ENCODE data around the gene DLL3.
"Not testable (repeated sequence)": the region's sequence is repeated elsewhere in the genome, so short reads cannot be mapped to it uniquely, and the experiment has no call there.

Gene DLL3, protein sequence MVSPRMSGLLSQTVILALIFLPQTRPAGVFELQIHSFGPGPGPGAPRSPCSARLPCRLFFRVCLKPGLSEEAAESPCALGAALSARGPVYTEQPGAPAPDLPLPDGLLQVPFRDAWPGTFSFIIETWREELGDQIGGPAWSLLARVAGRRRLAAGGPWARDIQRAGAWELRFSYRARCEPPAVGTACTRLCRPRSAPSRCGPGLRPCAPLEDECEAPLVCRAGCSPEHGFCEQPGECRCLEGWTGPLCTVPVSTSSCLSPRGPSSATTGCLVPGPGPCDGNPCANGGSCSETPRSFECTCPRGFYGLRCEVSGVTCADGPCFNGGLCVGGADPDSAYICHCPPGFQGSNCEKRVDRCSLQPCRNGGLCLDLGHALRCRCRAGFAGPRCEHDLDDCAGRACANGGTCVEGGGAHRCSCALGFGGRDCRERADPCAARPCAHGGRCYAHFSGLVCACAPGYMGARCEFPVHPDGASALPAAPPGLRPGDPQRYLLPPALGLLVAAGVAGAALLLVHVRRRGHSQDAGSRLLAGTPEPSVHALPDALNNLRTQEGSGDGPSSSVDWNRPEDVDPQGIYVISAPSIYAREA

DNA sequence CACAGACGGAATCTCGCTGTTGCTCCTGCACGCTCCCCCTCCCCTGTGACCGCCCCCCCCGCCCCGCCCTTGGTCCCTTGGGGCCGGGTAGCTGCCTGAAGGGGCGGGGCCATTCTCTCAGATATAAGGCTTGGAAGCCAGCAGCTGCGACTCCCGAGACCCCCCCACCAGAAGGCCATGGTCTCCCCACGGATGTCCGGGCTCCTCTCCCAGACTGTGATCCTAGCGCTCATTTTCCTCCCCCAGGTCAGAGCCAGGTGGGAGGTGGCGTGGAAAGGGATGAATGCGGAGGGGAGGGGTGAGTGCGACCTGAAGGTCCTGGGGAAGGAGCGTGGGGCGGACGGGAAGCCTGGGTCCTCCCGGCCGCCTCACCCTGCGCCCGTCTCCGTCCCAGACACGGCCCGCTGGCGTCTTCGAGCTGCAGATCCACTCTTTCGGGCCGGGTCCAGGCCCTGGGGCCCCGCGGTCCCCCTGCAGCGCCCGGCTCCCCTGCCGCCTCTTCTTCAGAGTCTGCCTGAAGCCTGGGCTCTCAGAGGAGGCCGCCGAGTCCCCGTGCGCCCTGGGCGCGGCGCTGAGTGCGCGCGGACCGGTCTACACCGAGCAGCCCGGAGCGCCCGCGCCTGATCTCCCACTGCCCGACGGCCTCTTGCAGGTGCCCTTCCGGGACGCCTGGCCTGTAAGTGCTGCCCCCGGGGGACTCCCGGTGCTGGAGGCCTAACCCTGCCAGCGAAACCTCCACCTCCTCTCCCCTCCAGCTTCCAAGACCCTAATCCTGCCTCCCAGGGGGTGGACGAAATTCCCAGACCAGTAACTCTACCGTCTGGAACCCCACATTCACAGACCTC lies at the start of gene DLL3:
DLL3 (plus strand) TSS at position 150 of the 845 bp plus-strand sequence; CDS start at position 178, 28 bp downstream.
- TF ChIP-seq, protein P1, sequence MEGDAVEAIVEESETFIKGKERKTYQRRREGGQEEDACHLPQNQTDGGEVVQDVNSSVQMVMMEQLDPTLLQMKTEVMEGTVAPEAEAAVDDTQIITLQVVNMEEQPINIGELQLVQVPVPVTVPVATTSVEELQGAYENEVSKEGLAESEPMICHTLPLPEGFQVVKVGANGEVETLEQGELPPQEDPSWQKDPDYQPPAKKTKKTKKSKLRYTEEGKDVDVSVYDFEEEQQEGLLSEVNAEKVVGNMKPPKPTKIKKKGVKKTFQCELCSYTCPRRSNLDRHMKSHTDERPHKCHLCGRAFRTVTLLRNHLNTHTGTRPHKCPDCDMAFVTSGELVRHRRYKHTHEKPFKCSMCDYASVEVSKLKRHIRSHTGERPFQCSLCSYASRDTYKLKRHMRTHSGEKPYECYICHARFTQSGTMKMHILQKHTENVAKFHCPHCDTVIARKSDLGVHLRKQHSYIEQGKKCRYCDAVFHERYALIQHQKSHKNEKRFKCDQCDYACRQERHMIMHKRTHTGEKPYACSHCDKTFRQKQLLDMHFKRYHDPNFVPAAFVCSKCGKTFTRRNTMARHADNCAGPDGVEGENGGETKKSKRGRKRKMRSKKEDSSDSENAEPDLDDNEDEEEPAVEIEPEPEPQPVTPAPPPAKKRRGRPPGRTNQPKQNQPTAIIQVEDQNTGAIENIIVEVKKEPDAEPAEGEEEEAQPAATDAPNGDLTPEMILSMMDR (IDR thresholded peaks at IDR 0.05; ENCODE audit: low read depth, low read length): no peak
- DNase-seq (ENCODE audit: extremely low read depth, low read depth): no peak

DNA sequence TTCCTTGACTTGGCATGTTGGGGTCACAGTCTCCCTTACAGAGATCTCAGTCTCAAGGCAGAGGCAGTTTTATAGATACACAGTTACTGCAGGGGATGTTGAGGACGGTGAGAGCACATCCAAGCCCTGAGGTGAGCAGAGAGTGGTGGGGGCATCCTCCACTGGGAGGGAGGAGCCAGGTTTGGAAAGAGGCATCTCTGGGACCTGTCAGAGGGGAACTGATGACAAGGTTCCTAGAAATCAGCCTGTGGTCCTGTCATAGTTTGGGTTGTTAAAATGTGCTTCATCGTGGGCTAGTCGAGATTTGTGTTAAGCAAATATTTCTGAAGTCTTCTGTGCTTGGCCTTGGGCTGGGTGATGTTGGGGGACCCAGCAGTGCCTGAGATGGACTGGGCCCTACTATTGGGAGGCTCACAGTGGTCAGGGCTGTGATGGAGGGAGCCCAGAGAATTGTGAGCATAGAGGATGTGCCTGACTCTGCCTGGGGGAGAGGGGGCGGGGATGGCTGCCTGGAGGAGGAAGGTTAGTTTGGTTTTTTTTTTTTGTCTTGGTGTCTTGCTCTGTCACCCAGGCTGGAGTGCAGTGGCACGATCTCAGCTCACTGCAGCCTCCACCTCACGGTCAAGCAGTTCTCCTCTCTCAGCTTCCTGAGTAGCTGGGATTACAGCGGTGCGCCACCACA lies 49.5 kb upstream of the DLL3 start:
- DNase-seq (ENCODE audit: extremely low read depth, low read depth): no peak
- TF ChIP-seq, protein P1 (IDR thresholded peaks at IDR 0.05; ENCODE audit: low read depth, low read length): no peak

DNA sequence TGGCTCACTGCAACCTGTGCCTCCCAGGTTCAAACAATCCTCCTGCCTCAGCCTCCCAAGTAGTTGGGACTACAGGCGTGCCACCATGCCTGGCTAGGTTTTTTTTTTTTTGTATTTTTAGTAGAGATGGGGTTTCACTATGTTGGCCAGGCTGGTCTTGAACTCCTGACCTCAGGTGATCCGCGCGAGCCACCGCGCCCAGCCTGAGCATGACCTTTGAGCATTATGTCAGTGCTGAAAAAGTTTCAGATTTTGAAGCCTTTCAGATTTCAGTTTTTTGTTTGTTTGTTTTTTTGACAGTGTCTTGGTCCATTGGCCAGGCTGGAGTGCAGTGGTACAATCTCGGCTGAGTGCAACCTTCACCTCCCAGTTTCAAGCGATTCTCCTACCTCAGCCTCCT lies 47.5 kb upstream of the DLL3 start:
- not testable (repeated sequence) for DNase-seq (ENCODE audit: extremely low read depth, low read depth)

DNA sequence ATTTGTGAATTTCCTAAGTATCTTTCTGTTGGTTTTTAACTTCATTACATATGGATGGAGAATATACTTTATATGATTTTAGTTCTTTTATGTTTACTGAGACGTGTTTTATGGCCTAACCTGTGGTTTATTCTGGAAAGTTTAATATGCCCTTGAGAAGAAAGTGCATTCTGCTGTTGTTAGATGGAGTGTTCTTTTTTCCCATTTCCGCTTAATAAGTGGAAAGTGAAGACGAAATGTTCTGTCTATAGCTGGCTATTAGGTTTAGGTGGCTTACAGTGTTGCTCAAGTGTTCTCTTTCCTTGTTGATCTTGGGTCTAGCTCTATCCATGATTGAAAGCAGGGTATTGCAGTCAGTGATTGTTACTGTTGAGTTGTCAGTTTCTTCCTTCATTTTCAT lies 35.3 kb upstream of the DLL3 start:
- DNase-seq (ENCODE audit: extremely low read depth, low read depth): no peak
- TF ChIP-seq, protein P1 (IDR thresholded peaks at IDR 0.05; ENCODE audit: low read depth, low read length): no peak

DNA sequence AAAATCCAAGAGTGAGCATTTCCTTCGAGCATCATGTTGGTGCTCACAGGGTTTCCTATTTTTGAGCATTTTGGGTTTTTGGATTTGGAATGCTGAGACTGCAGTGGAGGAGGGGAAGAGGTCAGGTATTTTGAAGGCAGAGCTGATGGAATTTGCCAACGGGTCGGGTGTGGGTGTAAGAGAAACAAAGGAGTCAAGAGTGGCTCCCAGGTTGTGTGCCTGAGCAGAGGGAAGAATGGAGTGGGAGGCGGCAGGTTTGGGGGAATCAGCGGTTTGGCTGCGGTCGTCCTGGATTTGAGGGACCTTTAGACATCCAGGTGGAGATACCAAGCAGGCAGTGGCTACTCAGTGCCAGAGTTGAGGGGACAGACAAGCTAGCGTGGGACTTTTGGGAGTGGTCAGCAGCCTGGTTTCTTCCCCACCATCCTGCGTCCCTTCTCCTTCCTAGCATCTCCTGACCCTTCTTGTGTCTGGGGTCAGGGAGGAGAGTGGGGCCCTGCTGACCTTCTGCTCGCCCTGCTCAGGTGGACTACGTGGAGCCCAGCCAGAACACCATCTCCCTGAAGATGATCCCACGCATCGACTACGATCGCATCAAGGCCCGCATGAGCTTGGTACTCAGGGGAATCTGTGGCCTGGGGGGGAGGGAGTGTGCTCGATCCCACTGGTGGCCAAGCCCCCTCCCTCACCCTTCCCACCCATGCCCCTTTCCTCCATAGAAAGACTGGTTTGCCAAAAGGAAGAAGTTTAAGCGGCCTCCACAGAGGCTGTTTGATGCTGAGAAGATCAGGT lies 32.6 kb upstream of the DLL3 start:
- DNase-seq (ENCODE audit: extremely low read depth, low read depth): no peak
- TF ChIP-seq, protein P1 (IDR thresholded peaks at IDR 0.05; ENCODE audit: low read depth, low read length): no peak

DNA sequence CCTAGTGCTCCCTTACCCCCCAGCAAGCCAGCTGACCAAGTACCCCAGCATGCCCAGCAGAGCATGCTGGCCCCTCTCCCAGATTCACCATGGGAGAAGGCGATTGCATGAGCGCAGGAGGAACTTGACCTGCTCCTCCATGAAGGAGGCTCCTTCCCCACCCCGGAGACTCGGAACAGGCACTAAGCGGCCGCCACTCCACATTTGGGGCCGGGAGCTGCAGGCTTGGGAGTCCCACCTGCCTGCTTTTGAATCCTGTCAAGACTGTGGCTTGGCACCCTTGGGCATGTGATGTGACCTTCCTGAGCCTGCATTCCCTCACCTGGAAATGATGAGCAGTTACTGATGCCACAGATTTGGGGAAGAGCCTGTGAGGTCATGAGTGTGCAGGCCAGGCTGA lies 30.8 kb upstream of the DLL3 start:
- TF ChIP-seq, protein P1 (IDR thresholded peaks at IDR 0.05; ENCODE audit: low read depth, low read length): no peak
- DNase-seq (ENCODE audit: extremely low read depth, low read depth): no peak

DNA sequence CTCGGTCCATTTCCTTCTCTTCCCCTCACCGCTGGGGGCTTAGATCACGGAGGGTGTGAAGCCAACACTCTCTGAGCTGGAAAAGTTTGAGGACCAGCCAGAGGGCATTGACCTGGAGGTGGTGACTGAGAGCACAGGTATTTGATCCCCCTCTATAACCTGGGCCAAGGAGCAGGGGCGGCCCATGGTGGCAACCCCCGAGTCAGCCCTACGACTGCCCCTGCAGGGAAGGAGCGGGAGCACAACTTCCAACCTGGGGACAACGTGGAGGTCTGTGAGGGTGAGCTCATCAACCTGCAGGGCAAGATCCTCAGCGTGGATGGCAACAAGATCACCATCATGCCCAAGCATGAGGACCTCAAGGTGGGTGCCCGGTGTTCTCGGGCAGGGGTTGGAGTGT lies 29.7 kb upstream of the DLL3 start:
- no peak for DNase-seq (ENCODE audit: extremely low read depth, low read depth)
- TF ChIP-seq, protein P1 (IDR thresholded peaks at IDR 0.05; ENCODE audit: low read depth, low read length): no peak

All from AG09319 (cell line).